HG03039 (cell line): ENCODE results near the gene NPFFR2.
"Not testable (repeated sequence)": the region's sequence is repeated elsewhere in the genome, so short reads cannot be mapped to it uniquely, and the experiment has no call there.

Source experiments
- ATAC-seq: cut with Tn5 transposase; IDR thresholded peaks from one replicate; pipeline ENCODE4 v1.9.1; 2021; ENCODE audit warnings: mild to moderate bottlenecking, moderate library complexity; ENCODE audit not compliant: unreplicated experiment

The NPFFR2 gene

DNA sequence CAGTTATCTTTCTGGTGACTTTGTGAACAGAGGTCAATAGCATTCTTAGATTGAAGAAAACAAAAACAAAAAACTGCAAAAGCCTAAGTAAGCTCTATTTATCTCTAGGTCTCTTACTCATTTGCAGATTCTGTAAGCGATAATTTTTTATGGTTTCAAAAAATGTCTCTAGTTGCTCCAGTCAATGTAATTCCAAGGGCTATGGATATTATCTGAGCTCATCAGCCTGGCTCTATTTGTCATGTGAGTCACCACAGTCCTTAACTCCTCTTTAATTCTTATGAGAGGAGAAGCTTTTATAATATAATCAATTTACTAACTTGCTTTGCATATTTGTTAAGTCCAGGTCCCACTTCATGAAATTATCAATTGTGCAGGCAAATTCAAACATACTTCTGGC is 79.1 kb downstream of the NPFFR2 start:
- ATAC-seq: no peak

GRCh38 chr4:72111863-72112262 is 80.1 kb downstream of the NPFFR2 start:
- no peak for ATAC-seq

DNA sequence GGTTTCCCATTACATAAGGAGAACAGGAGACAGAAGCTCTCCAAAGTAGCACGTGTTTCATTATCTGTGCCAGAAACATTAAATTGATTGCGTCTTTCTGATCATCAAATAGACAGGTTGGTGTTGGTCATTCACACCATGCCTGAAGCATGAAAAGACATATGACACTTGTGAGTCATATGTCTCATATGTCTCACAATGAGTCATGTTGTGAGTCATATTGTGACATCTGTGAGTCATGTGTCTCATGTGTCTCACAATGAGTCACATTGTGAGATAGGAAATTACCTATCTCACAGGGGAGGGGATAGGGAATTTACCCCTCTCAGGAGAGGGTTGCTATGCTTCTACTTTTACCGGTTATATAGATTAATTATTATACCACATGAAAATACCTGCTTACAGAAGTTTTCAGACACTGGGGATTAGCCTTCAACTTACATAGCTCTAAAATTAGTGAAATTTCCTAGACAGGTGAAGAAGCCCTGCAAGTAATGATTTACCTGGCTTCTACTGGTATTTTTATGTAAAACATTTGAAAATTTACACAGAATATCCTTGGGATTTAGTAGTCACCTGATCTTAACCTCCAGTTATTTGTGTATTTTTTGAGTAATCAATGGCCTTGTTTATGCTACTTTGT is 80.8 kb downstream of the NPFFR2 start:
- peak; percentile 94 for ATAC-seq

DNA sequence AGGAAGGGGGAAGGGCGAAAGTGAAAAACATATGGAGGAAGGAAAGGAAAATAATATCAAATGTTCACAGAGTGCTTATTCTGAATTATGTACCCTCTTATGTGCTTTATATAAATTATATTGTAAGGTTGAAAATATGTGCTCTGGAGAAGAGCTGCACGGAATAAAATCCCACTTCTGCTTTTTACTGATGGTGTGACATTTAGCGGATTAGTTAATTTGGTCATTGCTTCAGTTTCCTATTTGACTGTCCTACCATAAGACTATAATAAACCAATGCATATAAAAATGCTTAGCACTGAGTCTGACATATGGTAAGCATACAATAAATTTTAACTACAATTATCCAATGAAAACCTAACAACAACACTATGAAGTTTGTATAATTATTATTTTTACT is 86.2 kb downstream of the NPFFR2 start:
- no peak for ATAC-seq

DNA sequence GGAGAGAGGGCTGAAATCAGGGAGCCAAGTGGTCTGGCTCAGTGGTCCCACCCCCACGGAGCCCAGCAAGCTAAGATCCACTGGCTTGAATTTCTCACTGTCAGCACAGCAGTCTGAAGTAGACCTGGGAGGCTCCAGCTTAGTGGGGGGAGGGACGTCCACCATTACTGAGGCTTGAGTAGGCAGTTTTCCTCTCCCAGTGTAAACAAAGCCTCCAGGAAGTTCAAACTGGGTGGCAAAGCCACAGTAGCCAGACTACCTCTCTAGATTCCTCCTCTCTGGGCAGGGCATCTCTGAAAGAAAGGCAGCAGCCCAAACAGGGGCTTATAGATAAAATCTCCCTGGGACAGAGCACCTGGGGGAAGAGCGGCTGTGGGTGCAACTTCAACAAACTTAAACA is 88.1 kb downstream of the NPFFR2 start:
- no peak for ATAC-seq

DNA sequence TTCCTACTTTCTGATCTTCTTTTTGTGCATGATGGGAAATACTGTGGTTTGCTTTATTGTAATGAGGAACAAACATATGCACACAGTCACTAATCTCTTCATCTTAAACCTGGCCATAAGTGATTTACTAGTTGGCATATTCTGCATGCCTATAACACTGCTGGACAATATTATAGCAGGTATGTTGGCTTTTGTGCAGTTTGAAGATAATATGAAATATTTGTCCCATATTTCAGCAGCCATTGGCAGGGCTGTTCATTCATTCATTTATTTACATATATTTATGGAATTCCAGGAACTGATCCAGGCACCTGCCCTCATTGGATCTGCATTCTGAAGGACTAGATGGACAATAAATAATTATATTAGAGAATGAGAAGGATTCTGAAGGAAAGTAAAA is 96.9 kb downstream of the NPFFR2 start:
- no peak for ATAC-seq

- no peak for ATAC-seq
Measured at GRCh38 chr4:72136429-72136828, 104.6 kb downstream of the NPFFR2 start.

DNA sequence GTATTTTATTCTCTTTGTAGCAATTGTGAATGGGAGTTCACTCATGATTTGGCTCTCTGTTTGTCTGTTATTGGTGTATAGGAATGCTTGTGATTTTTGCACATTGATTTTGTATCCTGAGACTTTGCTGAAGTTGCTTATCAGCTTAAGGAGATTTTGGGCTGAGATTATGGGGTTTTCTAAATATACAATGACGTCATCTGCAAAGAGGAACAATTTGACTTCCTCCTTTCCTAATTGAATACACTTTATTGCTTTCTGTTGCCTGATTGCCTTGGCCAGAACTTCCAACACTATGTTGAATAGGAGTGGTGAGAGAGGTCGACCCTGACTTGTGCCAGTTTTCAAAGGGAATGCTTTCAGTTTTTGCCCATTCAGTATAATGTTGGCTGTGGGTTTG is 108.2 kb downstream of the NPFFR2 start:
- not testable (repeated sequence) for ATAC-seq

DNA sequence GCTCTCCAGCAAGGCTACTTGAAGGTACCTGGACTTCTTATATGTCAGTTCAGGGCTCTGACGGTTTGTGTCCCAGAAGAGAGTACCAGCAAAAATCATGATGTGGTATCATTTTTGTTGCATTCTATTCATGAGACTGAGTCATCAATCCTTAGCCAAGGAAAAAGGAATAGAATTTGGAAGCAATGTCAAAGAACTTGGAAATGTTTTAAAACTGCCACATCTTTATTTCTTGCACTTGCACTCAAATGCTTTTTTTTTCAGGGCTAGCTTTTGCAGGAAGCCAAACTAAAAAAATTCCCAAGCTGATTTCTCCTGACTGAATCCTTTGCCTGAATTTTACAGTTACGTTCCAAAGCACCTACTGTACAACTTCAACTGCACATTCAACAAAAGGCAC is 112.4 kb downstream of the NPFFR2 start:
- ATAC-seq: no peak

GRCh38 chr4:72152731-72153130 is 120.9 kb downstream of the NPFFR2 start:
- ATAC-seq: no peak

DNA sequence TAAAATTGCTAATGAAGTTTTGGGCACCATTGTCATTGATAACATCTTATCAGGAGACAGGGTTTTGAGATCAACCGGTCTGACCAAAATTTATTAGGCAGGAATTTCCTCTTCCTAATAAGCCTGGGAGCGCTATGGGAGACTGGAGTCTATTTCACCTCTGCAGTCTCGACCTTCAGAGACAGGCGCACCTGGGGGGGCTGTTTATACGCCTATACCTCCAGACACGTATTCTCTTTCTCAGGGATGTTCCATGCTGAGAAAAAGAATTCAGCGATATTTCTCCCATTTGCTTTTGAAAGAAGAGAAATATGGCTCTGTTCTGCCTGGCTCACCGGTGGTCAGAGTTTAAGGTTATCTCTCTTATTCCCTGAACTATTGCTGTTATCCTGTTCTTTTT is 121.8 kb downstream of the NPFFR2 start:
- not testable (repeated sequence) for ATAC-seq

- ATAC-seq: not testable (repeated sequence)
Measured at GRCh38 chr4:72169285-72169684, 137.5 kb downstream of the NPFFR2 start.

GRCh38 chr4:72169861-72170260 is 138.1 kb downstream of the NPFFR2 start:
- ATAC-seq: no peak

DNA sequence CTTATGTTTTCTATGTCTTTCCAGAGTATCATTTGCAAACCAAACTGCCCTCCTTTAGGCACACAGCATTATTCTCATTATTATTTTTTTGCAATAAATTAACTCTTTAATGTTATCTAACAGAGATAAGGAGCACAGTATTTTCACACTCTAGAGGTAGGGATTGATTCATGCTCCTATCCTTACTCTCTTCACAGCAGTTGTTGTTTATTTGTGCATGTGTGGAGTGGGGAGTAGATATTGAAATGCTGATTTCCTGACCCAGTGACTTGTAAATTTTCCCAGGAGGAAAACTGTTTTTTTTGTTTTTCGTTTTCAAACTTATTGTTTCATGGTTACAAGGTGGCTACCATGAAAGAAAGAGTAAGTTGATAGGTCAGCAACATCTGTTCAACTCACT is 140.0 kb downstream of the NPFFR2 start:
- no peak for ATAC-seq

GRCh38 chr4:72179342-72179741 is 147.5 kb downstream of the NPFFR2 start:
- ATAC-seq: no peak

GRCh38 chr4:72186714-72187113 is 154.9 kb downstream of the NPFFR2 start:
- peak; percentile 70 for ATAC-seq

DNA sequence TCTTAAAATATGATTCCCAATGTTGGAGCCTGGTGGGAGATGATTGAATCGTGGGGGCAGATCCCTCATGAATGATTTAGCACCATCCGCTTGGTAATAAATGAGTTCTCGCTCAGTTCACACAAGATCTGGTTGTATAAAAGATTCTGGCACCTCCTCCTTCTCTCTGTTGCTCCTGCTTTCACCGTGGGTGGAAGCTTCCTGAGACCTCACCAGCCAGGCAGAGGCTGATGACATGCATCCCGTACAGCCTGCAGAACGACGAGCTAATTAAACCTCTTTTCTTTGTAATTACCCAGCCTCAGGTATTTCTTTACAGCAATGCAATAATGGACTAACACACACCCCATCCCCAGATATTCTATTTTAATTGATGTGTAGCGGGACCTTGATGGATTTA is 162.2 kb downstream of the NPFFR2 start:
- no peak for ATAC-seq

GRCh38 chr4:72194453-72194852 is 162.7 kb downstream of the NPFFR2 start:
- ATAC-seq: no peak
